Fibroblast of pulmonary artery (primary cell): Measurements from ENCODE around the gene PPP2R3B.

Experiments used
- DNase-seq: peaks from one replicate; pipeline ENCODE4 v3.0.0-alpha.2; 2010; ENCODE audit warnings: low read depth
- H3K4me3 ChIP-seq: replicated peaks from 2 replicates; pipeline ENCODE4 v1.5.1; 2011; ENCODE audit warnings: low read depth, mild to moderate bottlenecking, control low read depth, low read length, moderate library complexity
- CTCF ChIP-seq: IDR thresholded peaks from 2 replicates; pipeline ENCODE4 v1.5.1; 2011; ENCODE audit warnings: mild to moderate bottlenecking, control low read depth, low read length, inconsistent platforms; ENCODE audit errors: missing control alignments

PPP2R3B gene

GRCh38 chrX:346034-346813 lies 40.5 kb downstream of the PPP2R3B start:
- no peak for DNase-seq
- no peak overlapping the region for H3K4me3 ChIP-seq
- no peak for TF ChIP-seq CTCF

- DNase-seq = no peak
- no peak for TF ChIP-seq CTCF
Observed at GRCh38 chrX:345020-345925, 41.4 kb downstream of the PPP2R3B start.

GRCh38 chrX:344371-344901 lies 42.3 kb downstream of the PPP2R3B start:
- TF ChIP-seq CTCF = no peak
- DNase-seq = no peak
- H3K4me3 ChIP-seq = no peak overlapping the region

More at GRCh38 chrX:345020-345925, 41.4 kb downstream of the PPP2R3B start:
- no peak overlapping the region for H3K4me3 ChIP-seq

- no peak for TF ChIP-seq CTCF
- H3K4me3 ChIP-seq = no peak overlapping the region
- DNase-seq = no peak
Observed at GRCh38 chrX:341541-342101, 45.1 kb downstream of the PPP2R3B start.

GRCh38 chrX:340641-341423 lies 45.9 kb downstream of the PPP2R3B start:
- H3K4me3 ChIP-seq = no peak overlapping the region
- no peak for DNase-seq
- TF ChIP-seq CTCF = no peak

GRCh38 chrX:340121-340520 lies 46.6 kb downstream of the PPP2R3B start:
- DNase-seq = no peak

More at GRCh38 chrX:340121-340520, 46.6 kb downstream of the PPP2R3B start:
- no peak for TF ChIP-seq CTCF
- no peak overlapping the region for H3K4me3 ChIP-seq
